NT2/D1 (cell line): ENCODE measurements around the gene MIS12.
A peak's percentile ranks its signal among the peaks of the same experiment; 100 is the strongest.

Experiments
- DNase-seq: peaks from one replicate; pipeline ENCODE4 v3.0.0-alpha.2; 2011; ENCODE audit warnings: low read depth, low spot score
- H3K27me3 ChIP-seq: 2 replicates; pipeline ENCODE4 v1.6.0; 2011; ENCODE audit warnings: mild to moderate bottlenecking; ENCODE audit not compliant: insufficient read length, insufficient read depth
- H3K36me3 ChIP-seq: 2 replicates; pipeline ENCODE4 v1.6.1; 2011; ENCODE audit warnings: mild to moderate bottlenecking, low read length, mixed read lengths; ENCODE audit not compliant: insufficient read depth, insufficient read length
- H3K4me1 ChIP-seq: 2 replicates; pipeline ENCODE4 v1.5.1; 2011; ENCODE audit not compliant: insufficient read depth, insufficient read length
- H3K4me3 ChIP-seq: 2 replicates; pipeline ENCODE4 v1.5.1; 2011; ENCODE audit warnings: low read depth; ENCODE audit not compliant: insufficient read length
- H3K9ac ChIP-seq: 2 replicates; pipeline ENCODE4 v1.6.0; 2011; ENCODE audit warnings: low read depth; ENCODE audit not compliant: insufficient read length
- H3K9me3 ChIP-seq: 2 replicates; pipeline ENCODE4 v1.5.1; 2011; ENCODE audit warnings: mild to moderate bottlenecking, low read length; ENCODE audit not compliant: insufficient read depth
- SUZ12 ChIP-seq: IDR thresholded peaks from 2 replicates; pipeline ENCODE4 v1.6.1; 2011; ENCODE audit not compliant: insufficient read length, insufficient read depth; ENCODE audit errors: extremely low read depth
- YY1 ChIP-seq: IDR thresholded peaks from 2 replicates; pipeline ENCODE4 v1.6.1; 2011; ENCODE audit not compliant: insufficient read length, insufficient read depth
- ZNF274 ChIP-seq: IDR thresholded peaks from 2 replicates; pipeline ENCODE4 v1.6.1; 2011; ENCODE audit warnings: mild to moderate bottlenecking, low read depth, low read length

The MIS12 gene

GRCh38 chr17:5486206-5487124 lies at the start of gene MIS12:
MIS12 (plus strand) TSS chr17:5486566; CDS start chr17:5488863, 2,297 bp downstream.
- DNase-seq: peak; percentile 92
- H3K36me3 ChIP-seq: peaks cover 63% of the 10 kb centered on the region
- no peaks in the 10 kb centered on the region for H3K27me3 ChIP-seq
- H3K9ac ChIP-seq: peak within 1 kb of the TSS; percentile 88
- no peaks in the 10 kb centered on the region for H3K9me3 ChIP-seq
- TF ChIP-seq SUZ12 (no peak), YY1 (no peak), ZNF274 (no peak)
- H3K4me3 ChIP-seq: peak within 1 kb of the TSS; percentile 86
- H3K4me1 ChIP-seq: no peaks in the 10 kb centered on the region

- no peaks in the 10 kb centered on the region for H3K4me1 ChIP-seq
- no peaks in the 10 kb centered on the region for H3K9me3 ChIP-seq
- no peaks in the 10 kb centered on the region for H3K27me3 ChIP-seq
- TF ChIP-seq YY1: no peak
- TF ChIP-seq SUZ12: no peak
- TF ChIP-seq ZNF274: no peak
- H3K36me3 ChIP-seq: peaks cover 64% of the 10 kb centered on the region
- peak overlapping the region; percentile 98 for H3K9ac ChIP-seq
- peak overlapping the region; percentile 88 for H3K4me3 ChIP-seq
- no peak for DNase-seq
Measured at GRCh38 chr17:5437721-5438317, 48.5 kb upstream of the MIS12 start.

- H3K27me3 ChIP-seq: no peaks in the 10 kb centered on the region
- H3K9ac ChIP-seq: peak within 1 kb of the TSS; percentile 98
- DNase-seq: peak; percentile 85
- H3K4me1 ChIP-seq: no peaks in the 10 kb centered on the region
- peak within 1 kb of the TSS; percentile 88 for H3K4me3 ChIP-seq
- H3K9me3 ChIP-seq: no peaks in the 10 kb centered on the region
- TF ChIP-seq YY1: no peak
- no peak for TF ChIP-seq ZNF274
- no peak for TF ChIP-seq SUZ12
- H3K36me3 ChIP-seq: peaks cover 62% of the 10 kb centered on the region
Measured at GRCh38 chr17:5438716-5439445, 47.5 kb upstream of the MIS12 start, which contains the start of gene C1QBP. C1QBP (minus strand) TSS chr17:5439155; CDS start chr17:5439073, 82 bp downstream.

GRCh38 chr17:5439446-5439764 lies 47.0 kb upstream of the MIS12 start:
- H3K27me3 ChIP-seq: no peaks in the 10 kb centered on the region
- no peaks in the 10 kb centered on the region for H3K9me3 ChIP-seq
- no peak for DNase-seq
- H3K4me3 ChIP-seq: no peak overlapping the region
- TF ChIP-seq YY1: no peak
- TF ChIP-seq ZNF274: no peak
- no peak for TF ChIP-seq SUZ12
- H3K36me3 ChIP-seq: peaks cover 62% of the 10 kb centered on the region
- no peak overlapping the region for H3K9ac ChIP-seq
- H3K4me1 ChIP-seq: no peaks in the 10 kb centered on the region

- Histone ChIP-seq H3K9ac (no peak overlapping the region), H3K4me1 (no peaks in the 10 kb centered on the region), H3K4me3 (no peak overlapping the region), H3K36me3 (peaks cover 65% of the 10 kb centered on the region), H3K9me3 (no peaks in the 10 kb centered on the region), H3K27me3 (no peaks in the 10 kb centered on the region)
- DNase-seq: no peak
- TF ChIP-seq ZNF274 (no peak), YY1 (no peak), SUZ12 (no peak)
Measured at GRCh38 chr17:5443728-5444127, 42.6 kb upstream of the MIS12 start.

- TF ChIP-seq YY1 (no peak), ZNF274 (no peak), SUZ12 (no peak)
- Histone ChIP-seq H3K9me3 (no peaks in the 10 kb centered on the region), H3K36me3 (peaks cover 70% of the 10 kb centered on the region), H3K9ac (no peak overlapping the region), H3K27me3 (no peaks in the 10 kb centered on the region), H3K4me3 (no peak overlapping the region), H3K4me1 (no peaks in the 10 kb centered on the region)
- DNase-seq: no peak
Measured at GRCh38 chr17:5444209-5444608, 42.2 kb upstream of the MIS12 start.

- TF ChIP-seq SUZ12 (no peak), YY1 (no peak), ZNF274 (no peak)
- no peaks in the 10 kb centered on the region for H3K9me3 ChIP-seq
- no peaks in the 10 kb centered on the region for H3K27me3 ChIP-seq
- H3K9ac ChIP-seq: no peak overlapping the region
- H3K36me3 ChIP-seq: peaks cover 79% of the 10 kb centered on the region
- DNase-seq: no peak
- H3K4me3 ChIP-seq: no peak overlapping the region
- no peaks in the 10 kb centered on the region for H3K4me1 ChIP-seq
Measured at GRCh38 chr17:5446786-5447185, 39.6 kb upstream of the MIS12 start.
